Peyer's patch (tissue), 4 donors: ENCODE measurements around the gene ADPRS. TPM values are rescaled to one million over a fixed set of nuclear protein-coding genes. Genes with fewer than 3 reads are reported as not detected.
A peak's percentile ranks its signal among the peaks of the same experiment; 100 is the strongest.

ENCODE experiments used
- DNase-seq, 3 donors: peaks; one replicate each; pipeline ENCODE4 v3.0.0-alpha.2; 2017 to 2019
- H3K27ac ChIP-seq, 4 donors: fragments of 200-600 bp; sonication (generic); one replicate each; pipeline ENCODE4 v1.5.1; 2016 to 2019
- H3K27me3 ChIP-seq, 2 donors: fragments of 200-600 bp; sonication (generic); one replicate each; pipeline ENCODE4 v1.5.1; 2019
- H3K36me3 ChIP-seq, 3 donors: fragments of 200-600 bp; sonication (generic); one replicate each; pipeline ENCODE4 v1.5.1; 2016 to 2019
- H3K4me1 ChIP-seq, 4 donors: fragments of 200-600 bp; sonication (generic); one replicate each; pipeline ENCODE4 v1.5.1; 2016 to 2019
- H3K4me3 ChIP-seq, 4 donors: fragments of 200-600 bp; sonication (generic); 1 replicate in 3 of 4; 2 replicates in 1 of 4; pipeline ENCODE4 v1.5.1; 2016 to 2019; ENCODE audit warnings: mild to moderate bottlenecking in 1 of 4
- H3K9me3 ChIP-seq, 4 donors: fragments of 200-600 bp; sonication (generic); one replicate each; pipeline ENCODE4 v1.5.1; 2016 to 2019; ENCODE audit warnings: mild to moderate bottlenecking in 1 of 4
- POLR2A ChIP-seq, 2 donors: fragments of 450-650 bp; IDR thresholded peaks; one replicate each; pipeline ENCODE4 v1.5.1; 2017; ENCODE audit warnings: antibody characterized with exemption in 2 of 2, mild to moderate bottlenecking in 2 of 2, moderate library complexity in 2 of 2
- total RNA-seq, 4 donors: library from RNA; depleted of rRNA; stranded (reverse); fragments of >200 nt; gene quantifications; one replicate each; pipeline ENCODE4 v1.1.0, GENCODE V29; 2016
- TF ChIP-seq, protein P1 (sequence below), 6 experiments: fragments of 450-650 bp in 4 of 6; fragments of 200-600 bp in 2 of 6; sonication (generic) in 1 of 6; IDR thresholded peaks; one replicate each; pipeline ENCODE4 v1.5.1; 2017 to 2019; ENCODE audit warnings: antibody characterized with exemption in 6 of 6, mild to moderate bottlenecking in 3 of 6, moderate library complexity in 1 of 6

ADPRS gene
- total RNA-seq, 4 donors from 2014 or later, result 16.5 to 50.0 (median 30.8) TPM

DNA sequence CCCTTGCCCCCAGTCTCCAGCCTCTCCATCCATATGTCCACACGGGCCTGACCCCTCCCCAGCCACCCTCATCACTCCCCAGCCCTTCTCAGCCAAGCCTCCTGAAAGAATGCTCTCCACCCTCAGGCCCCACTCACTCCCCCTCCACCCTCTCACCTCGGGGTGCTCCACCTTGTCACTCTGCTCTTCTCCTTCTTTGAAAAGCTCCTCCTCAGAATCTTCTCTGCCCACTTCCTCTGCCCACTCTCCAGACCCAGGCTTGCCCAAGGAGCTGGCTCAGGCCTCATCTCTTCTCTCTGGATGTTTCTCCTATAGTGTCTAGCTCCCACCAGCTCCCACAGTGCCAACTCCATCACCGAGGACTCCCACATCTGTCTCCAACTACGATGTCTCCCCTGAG is 22.5 kb downstream of the ADPRS start:
- Histone ChIP-seq H3K4me3 (no peak overlapping the region), H3K36me3 (no peaks in the 10 kb centered on the region), H3K9me3 (no peaks in the 10 kb centered on the region), H3K4me1 (no peaks in the 10 kb centered on the region), H3K27ac (no peak overlapping the region), H3K27me3 (no peaks in the 10 kb centered on the region)
- DNase-seq, result no peak
- TF ChIP-seq POLR2A (IDR thresholded peaks at IDR 0.05), result no peak
- TF ChIP-seq, protein P1, sequence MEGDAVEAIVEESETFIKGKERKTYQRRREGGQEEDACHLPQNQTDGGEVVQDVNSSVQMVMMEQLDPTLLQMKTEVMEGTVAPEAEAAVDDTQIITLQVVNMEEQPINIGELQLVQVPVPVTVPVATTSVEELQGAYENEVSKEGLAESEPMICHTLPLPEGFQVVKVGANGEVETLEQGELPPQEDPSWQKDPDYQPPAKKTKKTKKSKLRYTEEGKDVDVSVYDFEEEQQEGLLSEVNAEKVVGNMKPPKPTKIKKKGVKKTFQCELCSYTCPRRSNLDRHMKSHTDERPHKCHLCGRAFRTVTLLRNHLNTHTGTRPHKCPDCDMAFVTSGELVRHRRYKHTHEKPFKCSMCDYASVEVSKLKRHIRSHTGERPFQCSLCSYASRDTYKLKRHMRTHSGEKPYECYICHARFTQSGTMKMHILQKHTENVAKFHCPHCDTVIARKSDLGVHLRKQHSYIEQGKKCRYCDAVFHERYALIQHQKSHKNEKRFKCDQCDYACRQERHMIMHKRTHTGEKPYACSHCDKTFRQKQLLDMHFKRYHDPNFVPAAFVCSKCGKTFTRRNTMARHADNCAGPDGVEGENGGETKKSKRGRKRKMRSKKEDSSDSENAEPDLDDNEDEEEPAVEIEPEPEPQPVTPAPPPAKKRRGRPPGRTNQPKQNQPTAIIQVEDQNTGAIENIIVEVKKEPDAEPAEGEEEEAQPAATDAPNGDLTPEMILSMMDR (IDR thresholded peaks at IDR 0.05), result no peak

DNA sequence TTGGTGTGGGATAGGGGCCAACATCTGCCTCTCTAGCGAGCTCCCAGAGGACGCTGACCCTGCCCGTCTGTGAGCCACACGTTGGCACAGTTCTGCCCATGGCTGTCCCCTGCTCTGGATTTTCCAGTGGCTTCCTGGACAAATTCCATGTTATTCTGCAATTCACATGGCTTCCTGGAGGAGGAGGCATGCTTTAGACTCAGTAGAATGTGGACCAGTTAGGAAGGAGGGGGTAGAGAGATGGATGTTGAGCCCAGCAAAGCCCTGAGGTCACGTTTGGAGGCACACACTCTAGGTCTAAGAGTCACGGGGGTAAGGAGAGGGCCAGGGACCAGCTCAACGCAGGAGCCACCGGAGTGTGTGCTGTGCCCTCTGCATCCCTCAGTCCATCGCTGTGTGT is 24.1 kb downstream of the ADPRS start:
- no peaks in the 10 kb centered on the region for H3K4me1 ChIP-seq
- H3K36me3 ChIP-seq, result no peaks in the 10 kb centered on the region
- no peak overlapping the region for H3K4me3 ChIP-seq
- no peak for TF ChIP-seq POLR2A (IDR thresholded peaks at IDR 0.05)
- TF ChIP-seq, protein P1 (IDR thresholded peaks at IDR 0.05), result no peak
- H3K9me3 ChIP-seq, result no peaks in the 10 kb centered on the region
- no peak for DNase-seq
- no peak overlapping the region for H3K27ac ChIP-seq
- H3K27me3 ChIP-seq, result no peaks in the 10 kb centered on the region

DNA sequence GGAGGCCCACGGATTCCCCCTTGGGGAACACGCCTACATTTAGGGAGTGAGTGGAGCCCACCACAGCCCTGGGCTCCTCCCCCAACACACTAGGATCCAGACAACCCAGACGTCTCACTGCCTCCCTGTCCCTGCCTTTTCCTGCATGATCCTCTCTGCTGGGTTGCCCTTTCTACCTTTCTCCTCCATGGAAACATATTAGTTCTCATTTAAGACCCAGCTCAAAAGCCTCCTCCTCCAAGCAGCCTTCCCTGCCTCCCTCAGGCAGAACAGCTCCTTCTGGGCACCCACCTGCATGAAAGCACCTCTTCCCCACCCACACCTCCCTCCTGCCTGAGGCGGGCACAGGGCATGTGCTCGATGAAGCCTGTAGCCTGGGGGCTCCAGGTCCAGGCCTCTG is 25.7 kb downstream of the ADPRS start:
- Histone ChIP-seq H3K36me3 (no peaks in the 10 kb centered on the region), H3K27me3 (no peaks in the 10 kb centered on the region), H3K9me3 (no peaks in the 10 kb centered on the region), H3K27ac (no peak overlapping the region), H3K4me1 (no peaks in the 10 kb centered on the region), H3K4me3 (no peak overlapping the region)
- no peak for TF ChIP-seq POLR2A (IDR thresholded peaks at IDR 0.05)
- TF ChIP-seq, protein P1 (IDR thresholded peaks at IDR 0.05), result no peak
- peak in 1 of 3 donors; percentile 19 for DNase-seq

DNA sequence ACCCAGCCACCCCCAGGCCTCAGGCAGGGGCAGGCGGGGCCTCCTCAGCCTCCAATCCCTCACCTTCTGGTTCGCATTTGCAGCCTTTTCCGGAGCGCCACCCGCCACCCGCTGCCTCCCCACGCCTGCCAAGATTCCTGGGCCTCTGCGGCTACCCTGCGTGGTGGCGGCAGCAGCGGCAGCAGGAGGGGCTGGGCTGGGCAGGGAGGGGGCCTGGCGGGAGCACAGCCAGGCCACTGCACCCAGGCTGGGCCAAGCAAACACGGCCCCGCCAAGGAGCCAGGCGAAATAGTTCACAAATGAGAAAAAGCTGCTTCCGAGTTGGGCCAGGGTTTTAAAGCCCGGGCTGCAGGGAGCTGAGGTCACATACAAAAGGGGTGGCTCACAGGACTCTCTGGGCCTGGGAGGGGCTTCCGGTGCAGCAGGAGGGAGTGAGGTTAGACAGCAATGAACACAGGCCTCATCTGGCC is 26.5 kb downstream of the ADPRS start:
- no peak for TF ChIP-seq POLR2A (IDR thresholded peaks at IDR 0.05)
- TF ChIP-seq, protein P1 (IDR thresholded peaks at IDR 0.05), result no peak
- Histone ChIP-seq H3K27me3 (no peaks in the 10 kb centered on the region), H3K9me3 (no peaks in the 10 kb centered on the region), H3K4me3 (no peak overlapping the region), H3K4me1 (no peaks in the 10 kb centered on the region), H3K36me3 (no peaks in the 10 kb centered on the region), H3K27ac (peak overlapping the region in 1 of 4 donors; percentile 5)
- DNase-seq, result peak in 1 of 3 donors; percentile 22

DNA sequence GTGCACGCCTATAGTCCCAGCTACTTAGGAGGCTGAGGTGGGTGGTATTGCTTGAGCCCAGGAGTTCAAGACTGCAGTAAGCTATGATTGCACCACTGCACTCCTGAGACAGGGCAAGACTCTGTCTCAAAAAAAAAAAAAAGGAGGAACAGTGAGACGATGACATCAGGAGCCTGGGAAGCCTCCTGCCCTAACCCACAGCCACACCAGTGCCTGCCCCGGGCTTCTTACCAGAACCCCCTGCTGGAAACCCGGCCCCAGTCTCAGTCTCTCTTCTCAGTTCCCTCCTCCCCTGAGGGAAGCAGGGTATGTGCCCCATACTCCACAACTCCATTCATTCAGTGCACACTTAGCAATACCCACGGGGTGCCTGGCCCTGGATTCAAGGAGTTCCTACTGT is 27.2 kb downstream of the ADPRS start:
- Histone ChIP-seq H3K4me3 (no peak overlapping the region), H3K9me3 (no peaks in the 10 kb centered on the region), H3K4me1 (no peaks in the 10 kb centered on the region), H3K36me3 (no peaks in the 10 kb centered on the region), H3K27ac (no peak overlapping the region), H3K27me3 (no peaks in the 10 kb centered on the region)
- no peak for DNase-seq
- no peak for TF ChIP-seq POLR2A (IDR thresholded peaks at IDR 0.05)
- TF ChIP-seq, protein P1 (IDR thresholded peaks at IDR 0.05), result no peak

DNA sequence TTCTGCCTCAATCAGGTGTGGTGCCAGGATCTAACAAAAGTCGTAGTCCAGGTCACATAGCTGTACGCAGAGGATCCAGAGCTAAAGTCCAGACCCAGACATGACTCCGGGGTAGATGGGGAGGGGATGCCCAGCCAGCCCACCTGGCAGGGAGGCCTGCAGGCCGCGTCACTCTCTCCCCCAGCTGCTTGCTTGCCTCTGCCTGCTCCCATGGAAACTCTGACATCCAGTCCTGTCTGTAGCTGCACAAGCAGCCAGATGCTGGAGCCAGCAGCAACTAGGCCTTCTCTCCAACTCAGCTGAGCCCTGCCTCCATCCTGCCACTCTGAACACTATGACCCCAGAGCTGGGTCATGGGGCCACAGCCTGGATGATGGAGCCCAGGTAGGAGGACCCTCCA is 28.2 kb downstream of the ADPRS start:
- TF ChIP-seq, protein P1 (IDR thresholded peaks at IDR 0.05), result no peak
- no peak for TF ChIP-seq POLR2A (IDR thresholded peaks at IDR 0.05)
- no peaks in the 10 kb centered on the region for H3K36me3 ChIP-seq
- H3K9me3 ChIP-seq, result no peaks in the 10 kb centered on the region
- H3K27ac ChIP-seq, result no peak overlapping the region
- H3K4me1 ChIP-seq, result no peaks in the 10 kb centered on the region
- no peak for DNase-seq
- H3K4me3 ChIP-seq, result no peak overlapping the region
- no peaks in the 10 kb centered on the region for H3K27me3 ChIP-seq
